Measurements from ENCODE around the gene SMAGP. TPM values are rescaled to one million over a fixed set of nuclear protein-coding genes. Genes with fewer than 3 reads are reported as not detected.
"Not testable (repeated sequence)": the region's sequence is repeated elsewhere in the genome, so short reads cannot be mapped to it uniquely, and the experiment has no call there.

Gene SMAGP
- total RNA-seq, 1 experiment from 2014 or later: 2.3 TPM

- Histone ChIP-seq H3K9ac (ENCODE audit: low read length) (no peak overlapping the region), H2AFZ (ENCODE audit: low read length) (no peak overlapping the region), H3K4me2 (ENCODE audit: low read depth, low read length, poor library complexity, severe bottlenecking) (no peak overlapping the region), H3K4me1 (ENCODE audit: low read length) (peaks cover 15% of the 10 kb centered on the region), H3K27me3 (ENCODE audit: low read length) (no peaks in the 10 kb centered on the region), H3K79me2 (ENCODE audit: low read length) (no peaks in the 10 kb centered on the region), H3K9me3 (ENCODE audit: low read length) (no peaks in the 10 kb centered on the region), H3K27ac (ENCODE audit: low read length) (no peak overlapping the region), H3K9me2 (replicated peaks; ENCODE audit: insufficient read depth, low read length) (no peaks in the 10 kb centered on the region), H3K4me3 (ENCODE audit: low read length) (no peak overlapping the region), H3K36me3 (ENCODE audit: insufficient read depth, low read length) (no peaks in the 10 kb centered on the region), H4K20me1 (ENCODE audit: insufficient read depth, low read depth, low read length) (no peaks in the 10 kb centered on the region)
- no peak for DNase-seq
These were observed 25.4 kb upstream of the SMAGP start for GRCh38 chr12:51295651-51296050.

- H2AFZ ChIP-seq (ENCODE audit: low read length); H3K36me3 ChIP-seq (ENCODE audit: insufficient read depth, low read length); DNase-seq; H3K79me2 ChIP-seq (ENCODE audit: low read length); H3K4me3 ChIP-seq (ENCODE audit: low read length); H4K20me1 ChIP-seq (ENCODE audit: insufficient read depth, low read depth, low read length); H3K27ac ChIP-seq (ENCODE audit: low read length); H3K9me2 ChIP-seq (replicated peaks; ENCODE audit: insufficient read depth, low read length); H3K9me3 ChIP-seq (ENCODE audit: low read length); H3K9ac ChIP-seq (ENCODE audit: low read length); H3K27me3 ChIP-seq (ENCODE audit: low read length); H3K4me2 ChIP-seq (ENCODE audit: low read depth, low read length, poor library complexity, severe bottlenecking): not testable (repeated sequence)
- H3K4me1 ChIP-seq (ENCODE audit: low read length): peaks cover 15% of the 10 kb centered on the region
These were observed 23.9 kb upstream of the SMAGP start for GRCh38 chr12:51294097-51294496.

DNA sequence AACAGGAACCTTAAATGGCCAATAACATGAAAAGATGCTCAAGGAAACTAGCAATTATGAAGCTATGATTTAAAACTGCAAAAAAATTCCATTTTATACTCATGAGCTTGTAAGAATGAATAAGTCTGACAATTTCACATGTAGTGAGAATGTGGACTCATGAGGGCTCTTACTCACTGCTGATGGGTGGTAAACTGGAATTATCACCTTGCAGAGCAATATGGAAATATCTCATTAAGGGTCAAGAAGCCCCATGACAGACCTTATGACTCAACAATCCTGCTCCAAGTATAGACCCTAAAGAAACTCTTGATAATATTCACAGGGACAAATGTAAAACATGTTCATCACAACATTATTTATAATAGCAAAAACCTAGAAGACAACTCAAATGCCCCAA is 23.5 kb upstream of the SMAGP start:
- H3K27ac ChIP-seq (ENCODE audit: low read length): no peak overlapping the region
- no peak overlapping the region for H2AFZ ChIP-seq (ENCODE audit: low read length)
- H3K4me1 ChIP-seq (ENCODE audit: low read length): peaks cover 15% of the 10 kb centered on the region
- peak; percentile 35 for DNase-seq
- H3K9me2 ChIP-seq (replicated peaks; ENCODE audit: insufficient read depth, low read length): no peaks in the 10 kb centered on the region
- no peaks in the 10 kb centered on the region for H3K27me3 ChIP-seq (ENCODE audit: low read length)
- no peaks in the 10 kb centered on the region for H3K9me3 ChIP-seq (ENCODE audit: low read length)
- no peak overlapping the region for H3K4me2 ChIP-seq (ENCODE audit: low read depth, low read length, poor library complexity, severe bottlenecking)
- no peaks in the 10 kb centered on the region for H3K36me3 ChIP-seq (ENCODE audit: insufficient read depth, low read length)
- H3K9ac ChIP-seq (ENCODE audit: low read length): no peak overlapping the region
- no peaks in the 10 kb centered on the region for H4K20me1 ChIP-seq (ENCODE audit: insufficient read depth, low read depth, low read length)
- no peak overlapping the region for H3K4me3 ChIP-seq (ENCODE audit: low read length)
- no peaks in the 10 kb centered on the region for H3K79me2 ChIP-seq (ENCODE audit: low read length)

- not testable (repeated sequence) for H4K20me1 ChIP-seq (ENCODE audit: insufficient read depth, low read depth, low read length)
- peak; percentile 85 for DNase-seq
These were observed 21.6 kb upstream of the SMAGP start for GRCh38 chr12:51291603-51292513.

DNA sequence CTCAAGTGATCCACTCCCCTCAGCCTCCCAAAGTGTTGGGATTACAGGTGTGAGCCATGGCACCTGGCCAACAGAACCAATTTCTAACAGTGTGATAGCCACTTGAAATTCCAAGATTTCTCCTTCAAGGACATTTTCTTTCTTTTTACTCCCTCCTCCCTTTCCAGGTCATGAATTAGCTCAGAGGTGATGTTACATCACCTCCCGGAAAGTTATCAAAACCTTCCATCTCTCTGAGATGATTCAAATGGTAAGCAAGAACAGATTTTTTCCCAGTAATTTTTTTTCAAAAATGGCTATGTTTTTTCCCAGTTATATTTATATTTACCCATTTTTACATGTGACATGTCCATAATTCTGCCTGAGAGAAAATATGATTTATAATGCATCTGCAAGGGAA is 15.6 kb upstream of the SMAGP start:
- H4K20me1 ChIP-seq (ENCODE audit: insufficient read depth, low read depth, low read length): no peaks in the 10 kb centered on the region
- no peak overlapping the region for H3K9ac ChIP-seq (ENCODE audit: low read length)
- H3K4me2 ChIP-seq (ENCODE audit: low read depth, low read length, poor library complexity, severe bottlenecking): no peak overlapping the region
- H3K27me3 ChIP-seq (ENCODE audit: low read length): no peaks in the 10 kb centered on the region
- no peak overlapping the region for H3K4me3 ChIP-seq (ENCODE audit: low read length)
- H3K9me3 ChIP-seq (ENCODE audit: low read length): no peaks in the 10 kb centered on the region
- H2AFZ ChIP-seq (ENCODE audit: low read length): no peak overlapping the region
- DNase-seq: no peak
- H3K36me3 ChIP-seq (ENCODE audit: insufficient read depth, low read length): no peaks in the 10 kb centered on the region
- no peaks in the 10 kb centered on the region for H3K79me2 ChIP-seq (ENCODE audit: low read length)
- H3K27ac ChIP-seq (ENCODE audit: low read length): no peak overlapping the region
- no peaks in the 10 kb centered on the region for H3K9me2 ChIP-seq (replicated peaks; ENCODE audit: insufficient read depth, low read length)
- H3K4me1 ChIP-seq (ENCODE audit: low read length): no peaks in the 10 kb centered on the region

More at GRCh38 chr12:51291603-51292513, 21.6 kb upstream of the SMAGP start:
- H3K4me1 ChIP-seq (ENCODE audit: low read length): peaks cover 15% of the 10 kb centered on the region
- H3K9ac ChIP-seq (ENCODE audit: low read length): peak overlapping the region; percentile 68
- not testable (repeated sequence) for H3K27me3 ChIP-seq (ENCODE audit: low read length); H3K9me2 ChIP-seq (replicated peaks; ENCODE audit: insufficient read depth, low read length); H3K9me3 ChIP-seq (ENCODE audit: low read length); H3K79me2 ChIP-seq (ENCODE audit: low read length); H3K36me3 ChIP-seq (ENCODE audit: insufficient read depth, low read length)
- H3K4me3 ChIP-seq (ENCODE audit: low read length): peak overlapping the region; percentile 61
- peak overlapping the region; percentile 97 for H2AFZ ChIP-seq (ENCODE audit: low read length)
- peak overlapping the region; percentile 91 for H3K4me2 ChIP-seq (ENCODE audit: low read depth, low read length, poor library complexity, severe bottlenecking)
- H3K27ac ChIP-seq (ENCODE audit: low read length): peak overlapping the region; percentile 85

DNA sequence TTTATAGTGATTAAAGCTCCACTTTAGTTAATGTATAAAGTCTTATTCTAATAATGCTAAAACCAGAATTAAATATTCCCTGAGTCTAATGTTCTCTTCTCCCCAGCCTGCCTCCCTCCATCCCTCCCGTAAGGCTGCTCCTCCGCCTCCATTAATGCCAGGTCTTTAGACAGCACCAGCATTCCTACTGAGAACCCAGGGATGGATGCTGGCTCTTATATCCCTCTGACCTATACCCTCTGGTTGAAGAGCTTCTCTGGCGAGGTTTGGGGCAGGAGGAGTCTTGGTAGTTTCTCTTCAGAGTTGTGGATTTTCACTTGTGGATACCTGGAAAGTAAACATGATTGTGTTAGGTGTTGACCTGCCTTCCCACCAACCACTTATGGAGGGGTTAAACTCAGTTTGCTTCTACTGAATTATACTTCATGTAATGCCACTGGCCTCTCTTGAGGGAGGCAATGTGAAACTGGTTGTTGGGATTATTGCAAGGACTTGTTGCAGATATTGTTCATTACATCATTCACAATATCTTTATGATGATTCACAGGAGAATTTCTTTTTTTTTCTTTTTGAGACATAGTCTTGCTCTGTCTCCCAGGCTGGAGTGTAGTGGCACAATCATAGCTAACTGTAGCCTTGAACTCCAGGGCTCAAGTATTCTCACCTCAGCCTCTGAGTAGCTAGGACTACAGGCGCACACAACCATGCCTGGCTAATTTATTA is 11.1 kb upstream of the SMAGP start:
- Histone ChIP-seq H3K27me3 (ENCODE audit: low read length) (no peaks in the 10 kb centered on the region), H3K4me2 (ENCODE audit: low read depth, low read length, poor library complexity, severe bottlenecking) (no peak overlapping the region), H3K79me2 (ENCODE audit: low read length) (no peaks in the 10 kb centered on the region), H3K27ac (ENCODE audit: low read length) (no peak overlapping the region), H3K36me3 (ENCODE audit: insufficient read depth, low read length) (no peaks in the 10 kb centered on the region), H3K4me1 (ENCODE audit: low read length) (no peaks in the 10 kb centered on the region), H4K20me1 (ENCODE audit: insufficient read depth, low read depth, low read length) (no peaks in the 10 kb centered on the region), H3K4me3 (ENCODE audit: low read length) (no peak overlapping the region), H3K9ac (ENCODE audit: low read length) (no peak overlapping the region), H2AFZ (ENCODE audit: low read length) (no peak overlapping the region), H3K9me3 (ENCODE audit: low read length) (no peaks in the 10 kb centered on the region), H3K9me2 (replicated peaks; ENCODE audit: insufficient read depth, low read length) (no peaks in the 10 kb centered on the region)
- DNase-seq: no peak

GRCh38 chr12:51275088-51275487 is 4.9 kb upstream of the SMAGP start:
- H3K36me3 ChIP-seq (ENCODE audit: insufficient read depth, low read length): no peaks in the 10 kb centered on the region
- no peaks in the 10 kb centered on the region for H3K79me2 ChIP-seq (ENCODE audit: low read length)
- H3K9me2 ChIP-seq (replicated peaks; ENCODE audit: insufficient read depth, low read length): no peaks in the 10 kb centered on the region
- peaks cover 7% of the 10 kb centered on the region for H3K4me1 ChIP-seq (ENCODE audit: low read length)
- no peak overlapping the region for H3K27ac ChIP-seq (ENCODE audit: low read length)
- no peak overlapping the region for H2AFZ ChIP-seq (ENCODE audit: low read length)
- no peaks in the 10 kb centered on the region for H4K20me1 ChIP-seq (ENCODE audit: insufficient read depth, low read depth, low read length)
- H3K27me3 ChIP-seq (ENCODE audit: low read length): no peaks in the 10 kb centered on the region
- no peak for DNase-seq
- H3K4me2 ChIP-seq (ENCODE audit: low read depth, low read length, poor library complexity, severe bottlenecking): no peak overlapping the region
- H3K9ac ChIP-seq (ENCODE audit: low read length): no peak overlapping the region
- H3K4me3 ChIP-seq (ENCODE audit: low read length): no peak overlapping the region
- no peaks in the 10 kb centered on the region for H3K9me3 ChIP-seq (ENCODE audit: low read length)

- H3K9ac ChIP-seq (ENCODE audit: low read length); H3K27me3 ChIP-seq (ENCODE audit: low read length); DNase-seq; H3K36me3 ChIP-seq (ENCODE audit: insufficient read depth, low read length); H3K4me2 ChIP-seq (ENCODE audit: low read depth, low read length, poor library complexity, severe bottlenecking); H3K4me3 ChIP-seq (ENCODE audit: low read length); H4K20me1 ChIP-seq (ENCODE audit: insufficient read depth, low read depth, low read length); H3K9me3 ChIP-seq (ENCODE audit: low read length); H3K9me2 ChIP-seq (replicated peaks; ENCODE audit: insufficient read depth, low read length); H3K4me1 ChIP-seq (ENCODE audit: low read length); H2AFZ ChIP-seq (ENCODE audit: low read length); H3K79me2 ChIP-seq (ENCODE audit: low read length); H3K27ac ChIP-seq (ENCODE audit: low read length): not testable (repeated sequence)
These were observed 2.6 kb upstream of the SMAGP start for GRCh38 chr12:51272810-51273209.

Data from Karpas-422 (cell line).